Measurements from ENCODE around the gene DNAJB8.

DNA sequence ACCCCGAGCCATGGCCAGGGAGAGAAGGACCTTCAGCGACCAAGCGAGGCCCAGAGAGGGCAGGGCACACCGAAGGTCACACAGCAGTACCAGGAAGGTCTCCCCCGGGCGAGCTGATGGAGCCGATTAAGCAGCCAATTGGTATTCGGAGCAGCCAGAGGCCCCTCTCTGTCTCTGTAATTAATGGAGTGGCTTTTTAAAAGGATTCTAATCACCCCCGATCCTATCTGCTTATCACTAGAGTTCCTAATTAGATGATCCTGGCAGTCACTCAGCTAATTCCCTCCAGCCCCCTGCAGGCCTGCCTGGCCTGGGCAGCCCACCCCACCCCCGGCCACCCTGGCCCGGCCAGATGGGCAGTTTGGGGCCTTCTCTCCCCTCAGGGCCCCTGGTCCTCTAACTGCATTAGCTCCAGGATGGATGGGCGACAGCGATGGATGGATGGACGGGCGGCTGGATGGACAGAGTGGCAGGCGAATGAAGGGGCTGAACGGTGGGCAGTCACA lies 1.6 kb upstream of the DNAJB8 start:
- TF ChIP-seq FOXK2 (IDR thresholded peaks at IDR 0.05) (no peak), FOXA1 (IDR thresholded peaks at IDR 0.05) (no peak)
